ENCODE data around the gene TUBA8.
"Not testable (repeated sequence)": the region's sequence is repeated elsewhere in the genome, so short reads cannot be mapped to it uniquely, and the experiment has no call there.

The TUBA8 gene

GRCh38 chr22:18108187-18108586 is 2.4 kb upstream of the TUBA8 start:
- no peak for DNase-seq

GRCh38 chr22:18109410-18110193 is 1.0 kb upstream of the TUBA8 start:
- DNase-seq = no peak

- DNase-seq = no peak
Observed at GRCh38 chr22:18110954-18111758, 547 bp downstream of the TUBA8 start.

DNA sequence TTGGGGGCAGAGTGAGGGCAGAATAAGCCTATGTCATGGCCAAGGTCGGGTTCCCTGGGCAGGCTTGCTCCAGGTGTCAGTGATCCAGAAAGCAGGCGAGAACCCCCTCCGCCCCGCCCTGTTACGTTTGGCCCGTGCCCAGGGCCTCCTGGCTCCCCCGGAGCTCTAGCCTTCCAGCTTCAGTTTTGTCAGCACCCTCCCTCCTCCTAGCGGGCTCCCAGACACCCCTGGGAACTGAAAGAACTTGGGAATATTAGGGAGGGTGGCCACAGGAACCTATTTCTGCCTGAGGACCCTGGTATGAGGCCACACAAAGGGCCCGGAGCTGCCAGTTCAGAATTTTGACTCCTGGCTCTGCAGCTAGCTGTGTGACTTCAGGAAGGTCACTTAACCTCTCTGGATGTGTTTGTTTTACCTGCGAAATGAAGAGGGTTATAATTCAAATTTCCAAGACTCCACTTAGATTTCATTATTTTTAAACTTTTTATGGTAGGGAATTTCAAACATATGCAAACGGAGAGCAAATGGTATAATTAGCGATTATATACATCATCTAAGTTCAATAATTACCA is 1.2 kb downstream of the TUBA8 start:
- no peak for DNase-seq

DNA sequence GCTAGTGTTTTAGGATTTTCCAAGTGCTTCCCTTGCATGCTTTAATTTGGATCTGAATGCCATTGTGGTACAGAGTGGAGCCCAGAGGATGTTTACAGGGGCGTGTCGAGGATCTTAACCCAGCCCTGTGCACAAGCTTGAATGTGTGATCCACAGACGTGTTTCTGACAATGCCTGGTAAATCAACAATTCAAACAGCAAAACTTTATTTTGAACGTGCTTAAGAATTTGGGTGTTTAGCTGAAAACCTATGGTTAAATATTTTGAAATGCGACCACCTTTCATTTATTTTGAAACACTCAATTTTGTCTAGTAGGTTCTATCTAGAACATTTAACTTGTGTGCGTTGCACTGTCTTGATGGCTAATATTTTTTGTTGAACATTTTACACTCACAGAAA is 1.8 kb downstream of the TUBA8 start:
- DNase-seq = no peak

GRCh38 chr22:18113680-18114394 is 3.2 kb downstream of the TUBA8 start:
- DNase-seq = no peak

- DNase-seq = no peak
Observed at GRCh38 chr22:18114495-18114894, 3.9 kb downstream of the TUBA8 start.

DNA sequence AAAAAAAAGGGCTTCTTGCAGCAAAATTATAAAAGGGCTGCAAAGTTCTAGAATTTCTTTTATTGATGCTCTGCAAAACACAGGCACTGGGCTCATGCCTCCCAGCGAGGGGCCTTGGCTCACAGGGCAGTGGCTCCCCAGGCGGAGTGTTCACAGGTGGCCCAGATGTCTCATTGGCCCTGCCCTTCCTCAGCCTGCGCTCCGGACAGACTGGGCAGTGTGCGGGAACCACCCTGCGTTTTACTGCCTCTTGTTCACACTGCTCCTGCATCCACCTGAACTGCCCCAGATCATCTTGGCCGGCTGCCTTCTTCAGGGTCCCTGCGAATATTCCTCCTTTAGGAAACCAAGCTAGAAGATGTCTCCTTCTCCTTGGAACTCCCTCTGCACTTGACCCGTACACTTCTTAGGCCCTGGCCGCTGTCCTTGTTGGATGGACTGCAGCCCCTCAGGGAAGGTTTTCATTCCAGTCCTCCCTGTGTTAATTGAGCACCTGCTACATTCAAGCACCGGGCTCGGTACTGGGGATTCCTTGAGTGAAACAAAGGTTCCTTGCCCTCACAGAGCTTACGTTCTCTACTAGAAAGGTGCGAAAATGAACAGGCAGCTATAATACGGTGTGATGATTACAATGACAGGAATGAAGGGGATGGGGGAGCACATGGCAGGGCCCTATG is 4.5 kb downstream of the TUBA8 start:
- no peak for DNase-seq

DNA sequence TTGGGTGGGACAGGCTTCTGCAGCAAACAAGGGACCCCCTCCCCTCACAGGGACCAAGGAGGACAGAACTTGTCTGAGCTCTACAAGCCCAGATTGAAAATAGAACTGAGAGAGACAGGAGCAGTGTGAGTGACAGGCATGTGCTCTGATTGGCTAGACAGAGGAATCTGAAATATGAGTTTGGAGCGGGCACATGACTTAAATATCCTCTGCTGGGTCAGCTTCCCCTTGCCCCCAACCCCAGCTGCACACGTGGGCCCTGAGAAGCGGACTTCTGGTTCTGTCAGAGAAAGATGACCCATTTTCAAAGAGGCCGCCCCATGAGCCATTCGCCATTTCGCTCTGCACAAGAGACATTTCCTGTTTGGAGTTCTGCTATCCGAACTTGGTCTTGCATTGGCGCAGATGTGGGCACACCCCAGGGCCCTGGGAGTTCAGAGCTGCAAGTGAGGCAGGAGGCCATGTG is 5.3 kb downstream of the TUBA8 start:
- DNase-seq = no peak

- DNase-seq = no peak
Observed at GRCh38 chr22:18116634-18117033, 6.0 kb downstream of the TUBA8 start.

DNA sequence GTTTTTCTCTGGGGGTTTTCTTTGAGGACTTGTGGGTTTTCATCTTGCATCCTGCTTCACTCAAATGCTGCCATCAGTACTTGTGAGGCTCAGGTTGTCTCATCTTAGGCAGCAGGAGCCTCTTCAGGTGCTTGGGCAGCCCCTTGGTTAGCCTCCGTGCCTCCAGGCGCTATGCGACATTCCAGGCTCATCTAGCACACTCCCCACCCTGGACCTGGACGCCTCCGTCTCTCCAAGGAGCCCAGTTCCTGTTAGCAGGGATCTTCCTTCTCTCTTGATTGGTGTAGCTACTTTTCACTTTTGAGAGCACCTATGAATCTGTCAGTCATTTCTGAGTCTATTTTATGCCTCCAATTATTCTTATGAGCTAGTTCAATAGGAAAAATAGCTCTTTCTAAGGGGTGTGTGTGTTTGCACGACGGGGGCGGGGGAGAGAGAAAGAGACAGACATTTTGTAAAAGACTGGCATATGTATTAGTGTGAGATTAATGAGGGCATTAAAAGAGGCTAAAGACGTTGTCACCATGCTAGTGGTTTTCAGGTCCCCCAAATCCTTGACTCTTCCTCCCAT is 7.8 kb downstream of the TUBA8 start:
- no peak for DNase-seq

DNA sequence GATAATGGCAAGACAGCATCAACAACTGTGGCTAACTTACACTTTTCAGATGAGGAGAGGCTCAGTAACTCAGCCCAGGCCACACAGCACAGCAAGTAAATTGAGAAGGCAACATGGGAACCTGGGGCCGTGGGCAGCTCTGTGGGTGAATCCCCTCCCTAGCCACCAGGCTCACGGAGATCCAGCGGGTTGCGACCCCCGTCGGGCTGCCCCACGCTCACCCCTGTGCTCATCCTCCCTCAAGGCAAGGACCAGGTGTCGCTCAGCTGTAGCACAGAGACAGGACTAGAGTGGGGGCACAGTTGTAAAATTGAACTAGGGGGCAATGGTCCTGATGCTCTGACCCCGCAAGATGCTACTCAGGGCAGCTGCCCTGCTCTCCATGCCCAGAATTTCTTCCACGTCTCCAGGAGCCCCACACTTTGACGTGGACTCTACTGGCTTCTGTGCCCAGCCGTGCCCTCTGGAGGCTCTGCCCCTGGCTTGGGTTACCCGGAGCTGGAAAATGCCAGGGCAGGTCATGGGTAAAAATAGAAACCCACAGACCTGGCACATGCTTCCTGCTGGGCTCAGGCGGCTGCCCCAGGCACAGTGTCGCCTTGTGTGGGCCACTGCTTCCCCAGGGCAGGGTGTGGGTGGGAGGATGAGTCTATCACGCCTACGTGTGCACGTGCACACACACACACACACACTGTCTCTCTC is 9.0 kb downstream of the TUBA8 start:
- no peak for DNase-seq

GRCh38 chr22:18120857-18121256 is 10.2 kb downstream of the TUBA8 start:
- no peak for DNase-seq

DNA sequence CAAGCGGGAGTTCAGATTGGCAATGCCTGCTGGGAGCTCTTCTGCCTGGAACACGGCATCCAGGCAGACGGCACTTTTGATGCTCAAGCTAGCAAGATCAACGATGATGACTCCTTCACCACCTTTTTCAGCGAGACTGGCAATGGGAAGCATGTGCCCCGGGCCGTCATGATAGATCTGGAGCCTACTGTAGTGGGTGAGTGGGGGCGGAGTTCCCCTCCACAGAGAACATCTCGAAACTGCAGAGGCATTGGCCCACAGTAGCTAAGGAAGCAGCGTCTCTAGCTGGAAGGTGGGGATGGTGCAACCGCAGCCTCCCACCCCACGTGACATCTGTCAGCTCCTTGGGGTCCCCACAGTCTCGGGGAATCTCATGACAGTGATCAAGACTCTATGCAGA is 10.9 kb downstream of the TUBA8 start:
- no peak for DNase-seq

GRCh38 chr22:18121954-18122554 is 11.4 kb downstream of the TUBA8 start:
- DNase-seq = no peak

- not testable (repeated sequence) for DNase-seq
Observed at GRCh38 chr22:18123476-18124025, 12.9 kb downstream of the TUBA8 start.

- DNase-seq = no peak
Observed at GRCh38 chr22:18126606-18127005, 16.0 kb downstream of the TUBA8 start.

DNA sequence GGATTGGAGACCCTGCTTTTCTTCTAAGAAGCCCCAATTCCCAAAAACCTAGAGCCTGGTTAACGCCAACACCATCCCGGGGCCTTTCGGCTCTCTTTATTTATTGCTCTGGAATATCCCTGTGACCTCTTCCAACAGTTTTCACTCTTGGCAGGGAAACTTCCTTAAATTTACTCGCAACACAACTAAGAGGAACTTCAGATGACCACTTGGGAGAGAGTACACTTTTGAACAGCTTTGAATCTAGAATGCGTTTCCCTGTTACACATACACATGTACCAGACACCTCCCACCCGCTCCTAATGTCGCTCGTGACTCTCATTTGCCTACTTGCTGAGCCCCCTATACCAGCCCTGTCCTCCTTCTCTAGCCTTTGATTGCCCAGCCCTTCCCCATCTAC is 19.4 kb downstream of the TUBA8 start:
- DNase-seq = no peak

DNA sequence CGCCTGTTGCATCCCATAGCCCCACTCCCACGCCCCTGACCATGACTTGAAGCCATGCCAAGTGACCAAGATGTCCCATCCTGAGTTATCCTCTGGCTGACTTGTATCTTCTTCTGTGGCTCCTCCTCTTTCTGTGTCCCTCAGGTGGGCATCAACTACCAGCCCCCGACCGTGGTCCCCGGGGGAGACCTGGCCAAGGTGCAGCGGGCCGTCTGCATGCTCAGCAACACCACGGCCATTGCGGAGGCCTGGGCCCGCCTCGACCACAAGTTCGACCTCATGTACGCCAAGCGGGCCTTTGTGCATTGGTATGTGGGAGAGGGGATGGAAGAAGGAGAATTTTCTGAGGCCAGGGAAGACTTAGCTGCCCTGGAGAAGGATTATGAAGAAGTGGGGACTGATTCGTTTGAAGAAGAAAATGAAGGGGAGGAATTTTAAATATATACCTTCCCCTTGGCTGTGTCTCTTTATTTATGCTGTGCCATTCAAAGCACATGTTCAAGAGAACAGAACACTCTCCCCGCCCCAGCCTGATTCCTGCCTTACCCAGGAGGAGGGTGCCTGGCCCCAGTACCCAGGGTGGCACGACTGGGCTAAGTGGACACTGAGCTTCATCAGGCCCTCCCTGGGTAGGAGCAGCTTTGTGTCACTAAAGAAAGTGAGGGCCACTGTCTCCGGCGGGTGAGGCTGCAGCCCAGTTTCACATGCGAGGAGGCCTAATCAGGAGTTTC is 20.3 kb downstream of the TUBA8 start:
- no peak for DNase-seq

- DNase-seq = no peak
Observed at GRCh38 chr22:18133452-18133851, 22.8 kb downstream of the TUBA8 start.
